Measurements from ENCODE around the gene LZTFL1. TPM values are rescaled to one million over a fixed set of nuclear protein-coding genes. Genes with fewer than 3 reads are reported as not detected.

The LZTFL1 gene
- total and polyA plus RNA-seq, 2 donors (not counting 3 experiments of a cell fraction or from before 2014, with no cell fraction given) = 18.2 to 26.1 TPM

- Histone ChIP-seq H3K9me1 (replicated peaks; ENCODE audit: control insufficient read depth, extremely low read depth, insufficient read depth, low read length) (no peaks in the 10 kb centered on the region), H3K9ac (replicated peaks; ENCODE audit: extremely low read depth, insufficient read depth, low read length) (no peak overlapping the region), H3K4me1 (ENCODE audit: control insufficient read depth, extremely low read depth, insufficient read depth, low read length) (no peaks in the 10 kb centered on the region), H3K36me3 (ENCODE audit: control insufficient read depth in 2 of 2, extremely low read depth in 1 of 2, insufficient read depth in 2 of 2, low read length in 2 of 2) (no peaks in the 10 kb centered on the region), H3K4me2 (ENCODE audit: insufficient read depth, low read length) (no peak overlapping the region), H3K79me2 (ENCODE audit: control insufficient read depth, insufficient read depth, low read length) (no peaks in the 10 kb centered on the region), H2AFZ (ENCODE audit: low read depth, low read length) (no peak overlapping the region), H3K27me3 (ENCODE audit: control insufficient read depth in 2 of 2, insufficient read depth in 2 of 2, low read length in 2 of 2) (peaks cover 4 to 21% of the 10 kb centered on the region in 2 experiments), H3K4me3 (replicated peaks in 1 of 3; ENCODE audit: insufficient read depth in 1 of 3, low read depth in 1 of 3, low read length in 3 of 3) (no peak overlapping the region), H4K20me1 (replicated peaks; ENCODE audit: control insufficient read depth, extremely low read depth, insufficient read depth, low read length) (no peaks in the 10 kb centered on the region), H3K9me3 (replicated peaks; ENCODE audit: control insufficient read depth, insufficient read depth, low read length) (no peaks in the 10 kb centered on the region), H3K27ac (ENCODE audit: insufficient read depth, low read depth, low read length) (no peak overlapping the region)
- CTCF ChIA-PET = interaction anchor here (0.7 to 1.1 kb wide), 2 partner anchors 11 to 26 kb away, joined by 3 read pairs; no protein-coding TSS in a partner anchor
- POLR2A ChIA-PET = no interaction called here
- dilution Hi-C loops (cut with MboI; ENCODE audit: extremely low pct_ligation_motif_present, low sequenced_read_pairs) (no loop called here), intact Hi-C loops (cut with micrococcal nuclease) (no loop called here)
- FAIRE-seq = no peak
- no TSS peak for BruUV-seq (replicated peaks)
- no peak for DNase-seq (ENCODE audit: low read depth, low spot score)
- TF ChIP-seq POLR2A (IDR thresholded peaks at IDR 0.05; ENCODE audit: low read depth, low read length) (no peak), MYC (IDR thresholded peaks at IDR 0.05; ENCODE audit: low read depth, low read length) (no peak), EZH2 (IDR thresholded peaks at IDR 0.05; ENCODE audit: borderline replicate concordance, low read depth, low read length, severe bottlenecking) (no peak), CTCF (IDR thresholded peaks at IDR 0.05; ENCODE audit: extremely low read depth in 1 of 2, insufficient read depth in 1 of 2, low read depth in 1 of 2, low read length in 2 of 2) (no peak), JUN (IDR thresholded peaks at IDR 0.05; ENCODE audit: borderline replicate concordance, insufficient read depth, insufficient read length, low read depth) (no peak), MAX (IDR thresholded peaks at IDR 0.05; ENCODE audit: insufficient read depth, insufficient read length) (no peak), POLR2AphosphoS5 (IDR thresholded peaks at IDR 0.05; ENCODE audit: insufficient read depth, low read depth, low read length) (no peak), FOS (IDR thresholded peaks at IDR 0.05; ENCODE audit: borderline replicate concordance, insufficient read depth, low read length) (no peak), GATA2 (IDR thresholded peaks at IDR 0.05; ENCODE audit: insufficient read depth, insufficient read length, low read depth, low read length) (no peak)
Observed at GRCh38 chr3:45786801-45787495, 55.0 kb downstream of the LZTFL1 start.
